A673 (cell line): ENCODE measurements around the gene TEAD1.

Experiments used
- CTCF ChIP-seq: fragments of 300-800, 200-600 bp; sonication (generic); conservative IDR thresholded peaks from 2 replicates; pipeline ENCODE4 v1.5.1; 2017; ENCODE audit warnings: low read depth, mild to moderate bottlenecking, antibody characterized with exemption, low read length, moderate library complexity, mixed read lengths
- EZH2 ChIP-seq: fragments of 200-600 bp; sonication (generic); IDR thresholded peaks from 2 replicates; pipeline ENCODE4 v1.6.1; 2017; ENCODE audit warnings: borderline replicate concordance, low read depth, mild to moderate bottlenecking, mixed read lengths, antibody characterized with exemption, low read length; ENCODE audit not compliant: poor library complexity, severe bottlenecking

- TF ChIP-seq CTCF = no peak
- TF ChIP-seq EZH2 = no peak
Measured at GRCh38 chr11:12694183-12694531, 19.9 kb downstream of the TEAD1 start.
